HepG2 (cell line): ENCODE measurements around the gene UBASH3A. TPM values are rescaled to one million over a fixed set of nuclear protein-coding genes. Genes with fewer than 3 reads are reported as not detected.

Experiments
- CC2D1A ChIP-seq: sonication (generic); formaldehyde crosslinking; IDR thresholded peaks from 2 replicates; pipeline ENCODE4 v1.8.1; 2023; ENCODE audit warnings: mild to moderate bottlenecking, missing genetic modification reagents
- ELF1 ChIP-seq: sonication (generic); formaldehyde crosslinking; IDR thresholded peaks from 2 replicates; pipeline ENCODE4 v1.4.0; 2020; ENCODE audit warnings: missing genetic modification reagents
- RELA ChIP-seq: sonication (generic); formaldehyde crosslinking; IDR thresholded peaks from 2 replicates; pipeline ENCODE4 v1.4.0; 2020; ENCODE audit warnings: missing genetic modification reagents
- SMAD9 ChIP-seq: sonication (generic); formaldehyde crosslinking; IDR thresholded peaks from 2 replicates; pipeline ENCODE4 v1.5.1; 2020; ENCODE audit warnings: mild to moderate bottlenecking, missing genetic modification reagents
- ZBTB38 ChIP-seq: sonication (generic); formaldehyde crosslinking; IDR thresholded peaks from 2 replicates; pipeline ENCODE4 v1.5.1; 2020; ENCODE audit warnings: mild to moderate bottlenecking, missing genetic modification reagents
- ZKSCAN5 ChIP-seq: sonication (generic); formaldehyde crosslinking; IDR thresholded peaks from 2 replicates; pipeline ENCODE4 v1.5.1; 2020; ENCODE audit warnings: mild to moderate bottlenecking, missing genetic modification reagents
- ZNF24 ChIP-seq: fragments of 450-650 bp; IDR thresholded peaks from 2 replicates; pipeline ENCODE4 v1.6.1; 2017; ENCODE audit warnings: antibody characterized with exemption, mild to moderate bottlenecking
- ZNF770 ChIP-seq: sonication (generic); formaldehyde crosslinking; IDR thresholded peaks from 2 replicates; pipeline ENCODE4 v1.5.0; 2020; ENCODE audit warnings: mild to moderate bottlenecking, missing genetic modification reagents
- polyA plus RNA-seq, 8 experiments: library from polyadenylated mRNA; depleted of rRNA in 3 of 8; stranded (reverse) in 7 of 8; unstranded in 1 of 8; fragments of >200 nt; fragmentation: Illumina TruSeq in 4 of 8; extraction: Trizol in 4 of 8; gene quantifications; 2 replicates each; pipeline versions ENCODE4 v1.2.1 to v1.2.3, GENCODE V29; 2011 to 2016; ENCODE audit warnings: low read depth in 4 of 8, missing spikeins in 1 of 8, mixed read lengths in 1 of 8; ENCODE audit not compliant: insufficient read depth in 1 of 8
- total RNA-seq, 5 experiments: library from RNA; depleted of rRNA; stranded (reverse); fragments of >200 nt; fragmentation: Illumina TruSeq; extraction: Trizol; gene quantifications; 2 replicates each; pipeline ENCODE4 v1.2.3, GENCODE V29; 2016; ENCODE audit warnings: low read depth in 1 of 5
- TF ChIP-seq, protein P1 (sequence below): sonication (generic); formaldehyde crosslinking; IDR thresholded peaks from 2 replicates; pipeline ENCODE4 v1.4.0; 2020; ENCODE audit warnings: missing genetic modification reagents
- TF ChIP-seq, protein P2 (sequence below): sonication (generic); formaldehyde crosslinking; IDR thresholded peaks from 2 replicates; pipeline ENCODE4 v1.4.0; 2020; ENCODE audit warnings: missing genetic modification reagents

UBASH3A gene
- total and polyA plus RNA-seq, 2 of the 13 experiments (the other 11 are each of a cell fraction or from before 2014, with no cell fraction given), result not detected

GRCh38 chr21:42390193-42390592 is 13.5 kb upstream of the UBASH3A start (continued):
- TF ChIP-seq ZKSCAN5 (CRISPR knock-in tag) (no peak), ZNF770 (CRISPR knock-in tag) (no peak), RELA (no peak), ZNF24 (no peak), ELF1 (CRISPR knock-in tag) (no peak), ZBTB38 (CRISPR knock-in tag) (no peak), SMAD9 (CRISPR knock-in tag) (no peak), CC2D1A (no peak)
- TF ChIP-seq, protein P1, sequence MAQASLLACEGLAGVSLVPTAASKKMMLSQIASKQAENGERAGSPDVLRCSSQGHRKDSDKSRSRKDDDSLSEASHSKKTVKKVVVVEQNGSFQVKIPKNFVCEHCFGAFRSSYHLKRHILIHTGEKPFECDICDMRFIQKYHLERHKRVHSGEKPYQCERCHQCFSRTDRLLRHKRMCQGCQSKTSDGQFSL (CRISPR knock-in tag), result no peak
- TF ChIP-seq, protein P2, sequence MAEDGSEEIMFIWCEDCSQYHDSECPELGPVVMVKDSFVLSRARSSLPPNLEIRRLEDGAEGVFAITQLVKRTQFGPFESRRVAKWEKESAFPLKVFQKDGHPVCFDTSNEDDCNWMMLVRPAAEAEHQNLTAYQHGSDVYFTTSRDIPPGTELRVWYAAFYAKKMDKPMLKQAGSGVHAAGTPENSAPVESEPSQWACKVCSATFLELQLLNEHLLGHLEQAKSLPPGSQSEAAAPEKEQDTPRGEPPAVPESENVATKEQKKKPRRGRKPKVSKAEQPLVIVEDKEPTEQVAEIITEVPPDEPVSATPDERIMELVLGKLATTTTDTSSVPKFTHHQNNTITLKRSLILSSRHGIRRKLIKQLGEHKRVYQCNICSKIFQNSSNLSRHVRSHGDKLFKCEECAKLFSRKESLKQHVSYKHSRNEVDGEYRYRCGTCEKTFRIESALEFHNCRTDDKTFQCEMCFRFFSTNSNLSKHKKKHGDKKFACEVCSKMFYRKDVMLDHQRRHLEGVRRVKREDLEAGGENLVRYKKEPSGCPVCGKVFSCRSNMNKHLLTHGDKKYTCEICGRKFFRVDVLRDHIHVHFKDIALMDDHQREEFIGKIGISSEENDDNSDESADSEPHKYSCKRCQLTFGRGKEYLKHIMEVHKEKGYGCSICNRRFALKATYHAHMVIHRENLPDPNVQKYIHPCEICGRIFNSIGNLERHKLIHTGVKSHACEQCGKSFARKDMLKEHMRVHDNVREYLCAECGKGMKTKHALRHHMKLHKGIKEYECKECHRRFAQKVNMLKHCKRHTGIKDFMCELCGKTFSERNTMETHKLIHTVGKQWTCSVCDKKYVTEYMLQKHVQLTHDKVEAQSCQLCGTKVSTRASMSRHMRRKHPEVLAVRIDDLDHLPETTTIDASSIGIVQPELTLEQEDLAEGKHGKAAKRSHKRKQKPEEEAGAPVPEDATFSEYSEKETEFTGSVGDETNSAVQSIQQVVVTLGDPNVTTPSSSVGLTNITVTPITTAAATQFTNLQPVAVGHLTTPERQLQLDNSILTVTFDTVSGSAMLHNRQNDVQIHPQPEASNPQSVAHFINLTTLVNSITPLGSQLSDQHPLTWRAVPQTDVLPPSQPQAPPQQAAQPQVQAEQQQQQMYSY (CRISPR knock-in tag), result no peak
- TF ChIP-seq, all 625 proteins: peak for 0
